D721Med (cell line): ENCODE results near the gene SLC29A1.
"Not testable (repeated sequence)": the region's sequence is repeated elsewhere in the genome, so short reads cannot be mapped to it uniquely, and the experiment has no call there.

Source experiments
- DNase-seq: peaks from one replicate; pipeline ENCODE4 v3.0.0; 2011; ENCODE audit warnings: low spot score; ENCODE audit not compliant: insufficient read length
- FAIRE-seq: peaks from 2 replicates; lab custom pipeline; 2011; peaks lifted over from hg19 to GRCh38; lab: Jason Lieb, UNC
- TF ChIP-seq, protein P1 (sequence below): IDR thresholded peaks from 2 replicates; pipeline ENCODE4 v1.5.1; 2012; ENCODE audit warnings: mild to moderate bottlenecking, control low read depth; ENCODE audit not compliant: insufficient read depth; ENCODE audit errors: missing control alignments

Gene SLC29A1

GRCh38 chr6:44186635-44187025 lies 36.8 kb upstream of the SLC29A1 start:
- DNase-seq (no peak), FAIRE-seq (no peak)
- TF ChIP-seq, protein P1, sequence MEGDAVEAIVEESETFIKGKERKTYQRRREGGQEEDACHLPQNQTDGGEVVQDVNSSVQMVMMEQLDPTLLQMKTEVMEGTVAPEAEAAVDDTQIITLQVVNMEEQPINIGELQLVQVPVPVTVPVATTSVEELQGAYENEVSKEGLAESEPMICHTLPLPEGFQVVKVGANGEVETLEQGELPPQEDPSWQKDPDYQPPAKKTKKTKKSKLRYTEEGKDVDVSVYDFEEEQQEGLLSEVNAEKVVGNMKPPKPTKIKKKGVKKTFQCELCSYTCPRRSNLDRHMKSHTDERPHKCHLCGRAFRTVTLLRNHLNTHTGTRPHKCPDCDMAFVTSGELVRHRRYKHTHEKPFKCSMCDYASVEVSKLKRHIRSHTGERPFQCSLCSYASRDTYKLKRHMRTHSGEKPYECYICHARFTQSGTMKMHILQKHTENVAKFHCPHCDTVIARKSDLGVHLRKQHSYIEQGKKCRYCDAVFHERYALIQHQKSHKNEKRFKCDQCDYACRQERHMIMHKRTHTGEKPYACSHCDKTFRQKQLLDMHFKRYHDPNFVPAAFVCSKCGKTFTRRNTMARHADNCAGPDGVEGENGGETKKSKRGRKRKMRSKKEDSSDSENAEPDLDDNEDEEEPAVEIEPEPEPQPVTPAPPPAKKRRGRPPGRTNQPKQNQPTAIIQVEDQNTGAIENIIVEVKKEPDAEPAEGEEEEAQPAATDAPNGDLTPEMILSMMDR: no peak

GRCh38 chr6:44188819-44189218 lies 34.6 kb upstream of the SLC29A1 start:
- DNase-seq: no peak
- TF ChIP-seq, protein P1: no peak
- no peak for FAIRE-seq

- FAIRE-seq (no peak), DNase-seq (no peak)
- TF ChIP-seq, protein P1: no peak
Observed at GRCh38 chr6:44189257-44189656, 34.1 kb upstream of the SLC29A1 start.

DNA sequence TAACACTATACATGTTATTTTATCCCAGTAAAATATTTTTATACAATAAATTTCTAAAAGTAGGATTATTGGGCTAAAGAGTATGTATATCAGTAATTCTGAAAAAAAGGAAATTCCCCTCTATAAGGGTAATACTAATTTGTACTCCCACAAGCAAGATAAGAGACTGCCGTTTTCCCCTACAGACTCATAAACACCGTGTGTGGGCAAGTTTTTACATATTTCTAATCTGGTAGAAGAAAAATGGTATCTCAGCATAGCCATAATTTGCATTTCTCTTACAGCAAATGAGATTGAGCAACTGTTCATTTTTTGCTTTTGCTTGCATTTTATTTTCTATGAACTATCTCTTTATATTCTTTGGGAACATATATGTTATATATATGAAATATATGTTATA lies 32.7 kb upstream of the SLC29A1 start:
- FAIRE-seq (no peak), DNase-seq (no peak)
- TF ChIP-seq, protein P1: no peak

DNA sequence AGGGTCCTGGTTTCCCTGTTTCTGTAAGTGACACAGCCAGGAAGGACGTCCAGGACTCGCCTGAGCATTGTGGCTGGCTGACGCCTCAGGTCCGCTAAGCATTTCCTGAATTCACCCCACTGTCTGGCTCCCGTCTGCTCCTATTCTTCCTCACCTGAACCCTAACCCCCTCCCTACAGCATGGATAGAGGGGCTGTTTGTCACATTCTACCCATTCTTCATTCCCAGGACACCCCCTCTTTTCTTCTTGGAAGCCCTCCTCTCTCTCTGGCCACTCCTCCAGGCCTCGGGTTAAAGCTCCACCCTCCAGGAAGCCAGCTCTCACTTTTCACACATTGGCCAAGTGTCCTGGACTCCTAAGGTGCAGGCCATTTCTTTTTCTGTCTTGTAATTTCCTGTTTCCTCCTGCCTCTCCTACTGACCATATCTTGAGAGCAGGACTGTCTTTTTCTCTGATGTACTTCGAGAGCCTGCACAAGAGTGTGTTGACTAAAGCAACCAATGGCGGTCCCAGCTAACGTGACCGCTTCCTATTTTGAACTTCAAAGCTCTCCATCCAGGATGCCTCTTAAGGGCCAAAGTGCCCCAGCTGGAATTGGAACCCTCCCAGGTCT lies 30.9 kb upstream of the SLC29A1 start:
- TF ChIP-seq, protein P1: no peak
- DNase-seq (no peak), FAIRE-seq (no peak)

GRCh38 chr6:44193307-44193910 lies 30.0 kb upstream of the SLC29A1 start:
- FAIRE-seq (no peak), DNase-seq (no peak)
- TF ChIP-seq, protein P1: no peak

DNA sequence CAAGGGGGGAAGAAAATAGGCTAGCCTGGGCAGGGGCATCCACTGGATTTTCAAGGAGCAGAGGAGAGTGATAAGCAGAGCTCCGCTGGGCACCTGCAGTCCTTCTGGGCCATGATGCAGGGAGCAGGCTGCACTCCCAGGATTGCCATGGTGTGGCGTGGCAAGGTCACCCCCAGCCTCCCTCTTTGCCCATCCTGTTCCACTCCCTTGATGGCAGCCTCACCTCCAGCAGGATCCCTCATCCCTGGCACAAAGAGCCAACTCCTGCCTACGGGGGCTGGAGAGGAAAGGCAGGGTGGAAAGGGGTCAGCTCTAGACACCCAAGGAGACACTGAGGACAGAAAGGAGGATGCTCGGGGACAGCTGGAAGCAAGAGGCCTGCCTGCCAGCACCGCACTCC lies 29.1 kb upstream of the SLC29A1 start:
- TF ChIP-seq, protein P1: no peak
- DNase-seq: no peak
- no peak for FAIRE-seq

DNA sequence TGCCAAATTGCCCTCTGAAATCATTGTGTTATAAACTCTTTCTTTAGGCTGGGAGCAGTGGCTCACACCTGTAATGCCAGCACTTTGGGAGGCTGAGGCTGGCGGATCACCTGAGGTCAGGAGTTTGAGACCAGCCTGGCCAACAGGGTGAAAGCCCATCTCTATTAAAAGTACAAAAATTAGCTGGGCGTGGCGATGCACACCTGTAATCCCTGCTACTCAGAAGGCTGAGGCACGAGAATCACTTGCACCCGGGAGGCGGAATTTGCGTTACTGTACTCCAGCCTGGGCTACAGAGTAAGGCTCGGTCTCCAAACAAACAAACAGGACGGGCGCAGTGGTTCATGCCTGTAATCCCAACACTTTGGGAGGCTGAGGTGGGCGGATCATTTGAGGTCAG lies 27.0 kb upstream of the SLC29A1 start:
- not testable (repeated sequence) for DNase-seq, FAIRE-seq
